ENCODE results near the gene RAB40C.
A peak's percentile ranks its signal among the peaks of the same experiment; 100 is the strongest.

RAB40C gene
- total RNA-seq = 21.5 to 22.5 reads per million in 2 donors

- peak; percentile 98 for DNase-seq
Observed at GRCh38 chr16:589658-590187, at the start of gene RAB40C. Gene RAB40C (plus strand): TSS chr16:590066. CDS start chr16:590292, 226 bp downstream.

DNA sequence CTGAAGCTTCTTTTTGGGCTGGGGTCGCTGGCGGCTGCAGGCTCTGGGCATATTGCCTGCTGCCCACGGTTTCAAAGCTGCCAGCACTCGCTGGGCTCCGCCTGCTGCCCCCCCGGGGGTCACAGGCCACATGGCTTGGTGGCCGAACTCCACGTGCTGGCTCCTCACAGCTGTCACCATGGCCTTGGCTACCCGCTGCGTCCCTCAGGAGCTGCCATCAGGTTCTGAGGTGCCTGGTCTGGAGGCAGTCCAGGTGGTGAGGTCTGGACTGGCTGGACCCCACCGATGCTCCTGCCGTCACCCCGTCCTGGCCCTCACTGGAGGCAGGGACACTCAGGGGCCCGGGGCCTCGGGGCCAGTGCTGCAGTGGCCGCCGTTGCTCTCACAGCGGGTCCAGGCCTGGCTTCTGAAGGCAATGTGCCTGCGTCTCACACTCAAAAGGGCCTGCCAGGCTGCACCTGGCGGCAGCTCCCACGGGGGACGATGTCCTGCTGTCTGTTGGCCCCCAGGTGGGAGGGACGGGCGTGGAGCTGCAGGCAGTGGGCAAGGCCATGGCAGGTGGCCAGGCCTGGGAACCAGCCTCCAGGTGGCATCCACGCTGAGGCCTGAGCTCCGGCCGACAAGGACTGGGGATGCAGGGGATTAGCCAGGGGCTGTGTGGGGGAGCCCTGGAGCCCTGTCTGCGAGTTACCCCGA lies 49.1 kb upstream of the RAB40C start:
- no peak for DNase-seq

- DNase-seq = no peak
Observed at GRCh38 chr16:543301-544164, 46.3 kb upstream of the RAB40C start.

- no peak for DNase-seq
Observed at GRCh38 chr16:544517-544916, 45.3 kb upstream of the RAB40C start.

DNA sequence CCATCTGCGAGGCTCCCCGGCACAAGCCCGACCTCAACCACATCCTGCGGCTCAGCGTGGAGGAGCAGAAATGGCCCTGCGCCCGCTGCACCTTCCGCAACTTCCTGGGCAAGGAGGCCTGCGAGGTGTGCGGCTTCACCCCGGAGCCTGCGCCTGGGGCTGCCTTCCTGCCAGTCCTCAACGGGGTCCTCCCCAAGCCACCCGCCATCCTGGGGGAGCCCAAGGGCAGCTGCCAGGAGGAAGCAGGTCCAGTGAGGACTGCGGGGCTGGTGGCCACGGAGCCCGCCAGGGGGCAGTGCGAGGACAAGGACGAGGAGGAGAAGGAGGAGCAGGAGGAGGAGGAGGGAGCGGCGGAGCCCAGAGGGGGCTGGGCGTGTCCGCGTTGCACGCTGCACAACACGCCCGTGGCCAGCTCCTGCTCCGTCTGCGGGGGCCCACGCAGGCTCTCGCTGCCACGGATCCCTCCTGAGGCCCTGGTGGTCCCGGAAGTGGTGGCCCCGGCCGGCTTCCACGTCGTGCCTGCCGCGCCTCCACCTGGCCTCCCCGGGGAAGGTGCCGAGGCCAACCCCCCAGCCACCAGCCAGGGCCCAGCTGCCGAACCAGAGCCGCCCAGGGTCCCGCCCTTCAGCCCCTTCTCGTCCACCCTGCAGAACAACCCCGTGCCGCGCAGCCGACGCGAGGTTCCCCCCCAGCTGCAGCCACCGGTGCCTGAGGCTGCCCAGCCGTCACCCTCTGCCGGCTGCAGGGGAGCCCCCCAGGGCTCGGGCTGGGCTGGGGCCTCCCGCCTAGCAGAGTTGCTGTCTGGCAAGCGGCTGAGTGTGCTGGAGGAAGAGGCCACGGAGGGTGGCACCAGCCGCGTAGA lies 42.7 kb upstream of the RAB40C start:
- DNase-seq = no peak

- no peak for DNase-seq
Observed at GRCh38 chr16:548586-548985, 41.3 kb upstream of the RAB40C start.

GRCh38 chr16:549544-550263 lies 40.2 kb upstream of the RAB40C start:
- DNase-seq = no peak

DNA sequence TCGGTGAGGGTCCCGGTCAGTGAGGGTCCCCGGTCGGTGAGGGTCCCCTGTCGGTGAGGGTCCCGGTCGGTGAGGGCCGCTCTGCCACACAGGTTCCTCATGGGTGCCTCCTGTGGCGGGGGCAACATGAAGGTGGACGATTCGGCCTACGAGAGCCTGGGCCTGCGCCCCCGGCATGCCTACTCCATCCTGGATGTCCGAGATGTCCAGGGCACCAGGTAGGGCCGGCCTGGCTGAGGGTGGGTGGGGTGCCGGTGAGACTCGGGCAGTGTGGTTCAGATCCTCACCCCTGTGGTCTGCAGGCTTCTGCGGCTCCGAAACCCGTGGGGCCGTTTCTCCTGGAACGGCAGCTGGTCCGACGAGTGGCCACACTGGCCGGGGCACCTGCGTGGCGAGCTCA lies 38.7 kb upstream of the RAB40C start:
- no peak for DNase-seq

- DNase-seq = no peak
Observed at GRCh38 chr16:552171-552570, 37.7 kb upstream of the RAB40C start.

GRCh38 chr16:553601-554296 lies 36.1 kb upstream of the RAB40C start:
- no peak for DNase-seq

GRCh38 chr16:554297-554621 lies 35.6 kb upstream of the RAB40C start:
- no peak for DNase-seq

- DNase-seq = no peak
Observed at GRCh38 chr16:554640-555365, 35.1 kb upstream of the RAB40C start.

- no peak for DNase-seq
Observed at GRCh38 chr16:555528-556473, 34.1 kb upstream of the RAB40C start.

- no peak for DNase-seq
Observed at GRCh38 chr16:556474-557173, 33.2 kb upstream of the RAB40C start.

- no peak for DNase-seq
Observed at GRCh38 chr16:557463-558297, 32.2 kb upstream of the RAB40C start.

DNA sequence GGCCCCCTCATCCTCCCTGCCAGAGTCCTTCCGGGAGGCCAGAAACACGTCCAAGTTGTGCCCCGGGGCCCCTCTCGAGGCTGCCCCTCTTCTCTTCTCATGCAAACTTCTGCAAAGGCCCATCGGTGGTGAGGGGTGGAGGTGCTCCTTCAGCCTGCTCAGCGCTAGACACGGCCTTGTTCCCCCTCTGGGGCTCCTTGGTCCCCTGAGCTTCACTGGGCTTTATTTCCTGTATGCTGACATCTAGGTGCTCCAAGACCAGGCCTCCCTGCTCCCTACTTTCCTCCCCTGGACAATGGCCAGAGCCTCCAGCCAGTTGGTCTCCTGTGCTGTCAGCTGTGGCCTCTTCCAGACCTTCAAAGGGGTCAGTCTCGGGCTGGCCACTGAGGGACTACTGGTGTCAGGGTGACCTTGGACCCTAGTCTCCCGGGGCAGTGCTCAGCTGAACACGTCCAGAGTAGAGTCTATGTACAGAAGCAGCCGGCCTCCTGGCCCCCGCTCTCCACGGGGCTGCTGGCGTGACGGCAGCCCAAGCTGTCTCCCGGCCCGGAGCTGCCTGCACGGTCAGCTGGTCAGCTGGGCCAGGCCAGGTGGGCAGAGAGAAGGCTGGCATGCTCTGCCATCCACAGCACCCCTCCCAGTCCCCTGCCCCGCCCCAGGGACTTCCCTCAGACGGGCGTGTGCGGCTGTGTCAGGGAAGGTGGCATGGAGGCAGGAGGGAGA lies 31.4 kb upstream of the RAB40C start:
- DNase-seq = no peak

DNA sequence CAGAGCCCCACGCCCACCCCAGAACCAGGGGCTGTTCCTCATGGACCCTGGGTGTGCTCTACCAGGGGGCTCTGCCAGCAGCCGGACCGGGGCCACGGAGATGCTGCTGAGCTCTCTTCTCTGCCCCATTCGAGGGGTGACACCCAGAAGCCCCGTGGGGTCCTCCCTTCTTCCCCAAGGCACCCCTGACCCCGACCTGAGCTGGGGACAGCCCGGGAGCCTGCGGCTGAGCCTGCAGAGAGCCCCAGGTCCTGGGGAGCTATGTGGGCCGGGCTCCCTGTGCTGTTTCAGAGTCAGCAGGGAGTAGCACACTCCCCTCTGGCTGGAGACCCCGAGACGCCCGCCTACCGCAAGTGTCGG lies 30.9 kb upstream of the RAB40C start:
- DNase-seq = no peak

Measured in activated gamma-delta T cell (primary cell).